OCI-LY1 (cell line): ENCODE results near the gene KREMEN2.

Experiments
- CTCF ChIP-seq: fragments of 200-600 bp; sonication (generic), shearing (Covaris generic); IDR thresholded peaks from 2 replicates; pipeline ENCODE4 v1.5.1; 2017; ENCODE audit warnings: mild to moderate bottlenecking, antibody characterized with exemption, low read length, moderate library complexity, mixed read lengths
- EZH2 ChIP-seq: fragments of 200-600 bp; sonication (generic), shearing (Covaris generic); IDR thresholded peaks from 2 replicates; pipeline ENCODE4 v1.8.0; 2017; ENCODE audit warnings: borderline replicate concordance, mixed run types, mild to moderate bottlenecking, antibody characterized with exemption, low read length, moderate library complexity, mixed read lengths

DNA sequence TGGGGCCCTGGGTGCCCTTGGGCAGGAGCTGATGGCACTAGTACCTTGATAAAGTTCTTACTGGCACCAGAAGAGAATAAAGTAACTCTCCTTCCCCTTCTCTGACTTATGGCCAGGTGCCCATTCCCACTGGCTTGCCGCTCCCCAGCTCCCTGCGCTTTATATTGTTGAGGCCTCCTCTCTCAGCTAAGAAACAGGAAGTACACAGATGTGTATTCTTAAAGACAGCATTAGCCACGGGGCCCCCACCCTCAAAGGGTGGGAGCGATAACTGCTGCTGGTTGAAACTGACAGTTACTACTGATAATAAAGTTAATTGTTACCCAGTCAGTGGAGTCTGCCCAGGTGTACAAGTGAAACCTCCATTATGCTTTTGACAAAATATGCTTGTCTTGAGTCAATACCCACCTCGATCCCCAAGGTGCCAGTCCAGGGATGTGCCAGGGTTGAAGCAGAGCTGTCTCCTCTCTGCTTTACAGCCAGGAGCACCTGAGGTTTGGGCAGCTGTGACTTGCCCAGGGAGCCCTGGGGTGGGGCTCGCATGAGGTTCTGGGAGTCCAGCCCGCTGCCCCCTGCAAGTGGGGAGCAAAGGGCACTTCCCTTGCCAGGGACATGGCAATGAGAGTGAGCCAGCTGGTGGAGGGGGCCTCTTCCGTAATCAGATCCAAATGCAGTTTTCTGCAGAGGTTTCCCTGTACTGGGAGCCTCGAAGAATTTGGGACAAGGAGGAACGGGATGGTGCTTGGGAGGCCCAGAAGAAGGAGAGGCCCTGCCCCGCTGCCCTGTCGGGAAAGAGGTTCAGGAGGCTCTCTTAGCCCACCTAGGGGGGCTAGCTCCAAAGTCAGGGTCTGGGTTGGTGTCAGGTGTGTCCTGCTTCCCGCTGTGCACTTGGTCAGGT is 43.2 kb downstream of the KREMEN2 start:
- no peak for TF ChIP-seq EZH2
- TF ChIP-seq CTCF, result no peak
